GM18861 (cell line): ENCODE results near the gene PCDHA11.
"Not testable (repeated sequence)": the region's sequence is repeated elsewhere in the genome, so short reads cannot be mapped to it uniquely, and the experiment has no call there.

Experiments
- ATAC-seq: cut with Tn5 transposase; IDR thresholded peaks from one replicate; pipeline ENCODE4 v1.9.1; 2021; ENCODE audit not compliant: unreplicated experiment

The PCDHA11 gene

DNA sequence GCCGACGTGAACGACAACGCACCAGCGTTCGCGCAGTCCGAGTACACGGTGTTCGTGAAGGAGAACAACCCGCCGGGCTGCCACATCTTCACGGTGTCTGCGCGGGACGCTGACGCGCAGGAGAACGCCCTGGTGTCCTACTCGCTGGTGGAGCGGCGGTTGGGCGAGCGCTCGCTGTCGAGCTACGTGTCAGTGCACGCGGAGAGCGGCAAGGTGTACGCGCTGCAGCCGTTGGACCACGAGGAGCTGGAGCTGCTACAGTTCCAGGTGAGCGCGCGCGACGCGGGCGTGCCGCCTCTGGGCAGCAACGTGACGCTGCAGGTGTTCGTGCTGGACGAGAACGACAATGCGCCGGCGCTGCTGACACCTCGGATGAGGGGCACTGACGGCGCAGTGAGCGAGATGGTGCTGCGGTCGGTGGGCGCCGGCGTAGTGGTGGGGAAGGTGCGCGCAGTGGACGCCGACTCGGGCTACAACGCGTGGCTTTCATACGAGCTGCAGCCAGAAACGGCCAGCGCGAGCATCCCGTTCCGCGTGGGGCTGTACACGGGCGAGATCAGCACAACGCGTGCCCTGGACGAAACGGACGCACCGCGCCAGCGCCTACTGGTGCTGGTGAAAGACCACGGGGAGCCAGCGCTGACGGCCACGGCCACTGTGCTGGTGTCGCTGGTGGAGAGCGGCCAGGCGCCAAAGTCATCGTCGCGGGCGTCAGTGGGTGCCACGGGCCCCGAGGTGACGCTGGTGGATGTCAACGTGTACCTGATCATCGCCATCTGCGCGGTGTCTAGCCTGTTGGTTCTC, 18.7 kb upstream of the PCDHA11 start:
- not testable (repeated sequence) for ATAC-seq

DNA sequence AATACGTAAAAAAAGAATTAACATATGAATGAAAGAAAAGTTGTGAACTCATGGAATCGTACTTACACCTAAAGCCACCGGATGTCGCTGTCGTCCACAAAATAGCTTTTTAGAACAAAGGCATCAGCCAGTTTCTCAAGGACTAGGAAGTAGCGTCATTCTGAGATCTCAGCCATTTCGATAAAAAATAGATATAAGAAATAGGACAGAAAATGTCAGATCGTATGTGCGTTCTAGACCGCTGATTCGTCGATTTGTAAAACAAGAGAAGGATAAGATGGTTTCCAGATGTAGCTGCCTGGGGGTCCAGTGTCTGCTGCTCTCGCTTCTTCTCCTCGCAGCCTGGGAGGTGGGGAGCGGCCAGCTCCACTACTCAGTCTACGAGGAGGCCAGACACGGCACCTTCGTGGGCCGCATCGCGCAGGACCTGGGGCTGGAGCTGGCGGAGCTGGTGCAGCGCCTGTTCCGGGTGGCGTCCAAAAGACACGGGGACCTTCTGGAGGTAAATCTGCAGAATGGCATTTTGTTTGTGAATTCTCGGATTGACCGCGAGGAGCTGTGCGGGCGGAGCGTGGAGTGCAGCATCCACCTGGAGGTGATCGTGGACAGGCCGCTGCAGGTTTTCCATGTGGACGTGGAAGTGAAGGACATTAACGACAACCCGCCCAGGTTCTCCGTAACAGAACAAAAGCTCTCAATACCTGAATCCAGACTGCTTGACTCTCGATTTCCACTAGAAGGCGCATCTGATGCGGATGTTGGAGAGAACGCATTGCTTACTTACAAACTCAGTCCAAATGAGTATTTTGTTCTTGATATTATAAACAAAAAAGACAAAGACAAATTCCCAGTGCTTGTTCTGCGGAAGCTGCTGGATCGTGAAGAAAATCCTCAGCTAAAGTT, 12.7 kb upstream of the PCDHA11 start, which contains the start of gene PCDHA10:
PCDHA10 (plus strand) TSS at position 126 of the 903 bp plus-strand sequence; CDS start at position 278, 152 bp downstream.
- no peak for ATAC-seq

DNA sequence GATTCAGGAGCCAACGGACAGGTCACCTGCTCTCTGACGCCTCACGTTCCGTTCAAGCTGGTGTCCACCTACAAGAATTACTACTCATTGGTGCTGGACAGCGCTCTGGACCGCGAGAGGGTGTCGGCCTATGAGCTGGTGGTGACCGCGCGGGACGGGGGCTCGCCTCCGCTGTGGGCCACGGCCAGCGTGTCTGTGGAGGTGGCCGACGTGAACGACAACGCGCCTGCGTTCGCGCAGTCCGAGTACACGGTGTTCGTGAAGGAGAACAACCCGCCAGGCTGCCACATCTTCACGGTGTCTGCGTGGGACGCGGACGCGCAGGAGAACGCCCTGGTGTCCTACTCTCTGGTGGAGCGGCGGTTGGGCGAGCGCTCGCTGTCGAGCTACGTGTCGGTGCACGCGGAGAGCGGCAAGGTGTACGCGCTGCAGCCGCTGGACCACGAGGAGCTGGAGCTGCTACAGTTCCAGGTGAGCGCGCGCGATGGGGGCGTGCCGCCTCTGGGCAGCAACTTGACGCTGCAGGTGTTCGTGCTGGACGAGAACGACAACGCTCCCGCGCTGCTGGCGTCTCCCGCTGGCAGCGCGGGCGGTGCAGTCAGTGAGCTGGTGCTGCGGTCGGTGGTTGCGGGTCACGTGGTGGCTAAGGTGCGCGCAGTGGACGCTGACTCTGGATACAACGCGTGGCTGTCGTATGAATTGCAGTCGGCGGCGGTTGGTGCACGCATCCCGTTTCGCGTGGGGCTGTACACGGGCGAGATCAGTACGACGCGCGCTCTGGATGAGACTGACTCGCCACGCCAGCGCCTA, 11.4 kb upstream of the PCDHA11 start:
- no peak for ATAC-seq

GRCh38 chr5:140857987-140858240, 10.8 kb upstream of the PCDHA11 start:
- ATAC-seq, result no peak

DNA sequence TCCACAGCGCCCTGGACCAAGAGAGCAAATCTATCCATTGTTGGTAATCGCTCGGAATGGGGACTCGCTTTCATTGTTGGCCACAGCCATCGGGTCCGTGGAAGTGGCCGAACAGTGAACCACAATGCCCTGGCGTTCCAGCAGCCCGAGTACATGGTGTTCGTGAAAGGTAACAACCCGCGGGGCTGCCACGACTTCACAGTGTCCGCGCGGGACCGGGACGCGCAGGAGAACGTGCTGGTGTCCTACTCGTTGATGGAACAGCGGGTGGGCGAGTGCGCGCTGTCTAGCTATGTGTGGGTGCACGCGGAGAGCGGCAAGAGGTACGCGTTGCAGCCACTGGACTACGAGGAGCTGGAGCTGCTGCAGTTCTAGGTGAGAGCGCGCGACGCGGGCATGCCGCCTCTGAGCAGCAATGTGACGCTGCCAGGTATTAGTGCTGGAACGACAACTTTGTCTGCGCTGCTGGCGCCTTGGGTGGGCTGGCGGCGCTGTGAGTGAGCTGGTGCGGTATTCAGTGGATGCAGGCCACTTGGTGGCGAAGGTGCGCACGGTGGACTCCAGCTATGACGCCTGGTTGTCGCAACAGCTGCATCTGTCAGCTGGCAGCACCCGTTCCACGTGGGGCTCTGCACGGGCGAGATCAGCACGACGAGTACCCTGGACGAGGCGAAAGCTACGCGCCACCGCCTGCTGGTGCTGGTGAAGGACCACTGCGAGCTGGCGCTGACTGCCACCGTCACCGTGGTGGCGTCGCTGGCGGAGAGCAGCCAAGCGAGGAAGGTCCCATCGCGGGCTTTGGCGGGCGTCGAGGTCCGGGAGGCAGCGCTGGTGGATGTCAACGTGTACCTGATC, 6.1 kb upstream of the PCDHA11 start:
- ATAC-seq, result no peak

DNA sequence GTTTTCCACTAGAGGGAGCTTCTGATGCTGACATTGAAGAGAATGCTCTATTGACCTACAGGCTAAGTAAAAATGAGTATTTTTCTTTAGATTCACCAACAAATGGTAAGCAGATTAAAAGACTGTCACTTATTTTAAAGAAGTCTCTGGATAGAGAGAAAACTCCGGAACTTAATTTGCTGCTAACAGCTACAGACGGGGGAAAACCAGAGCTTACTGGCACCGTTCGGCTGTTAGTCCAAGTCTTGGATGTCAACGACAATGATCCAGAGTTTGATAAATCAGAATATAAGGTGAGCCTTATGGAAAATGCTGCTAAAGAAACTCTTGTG, 764 bp downstream of the PCDHA11 start:
- no peak for ATAC-seq

- ATAC-seq, result no peak
Measured at GRCh38 chr5:140870221-140871201, 1.8 kb downstream of the PCDHA11 start.

- ATAC-seq, result no peak
Measured at GRCh38 chr5:140875085-140876065, 6.6 kb downstream of the PCDHA11 start, which contains the start of gene PCDHA12. Gene PCDHA12, plus strand, starts transcription at chr5:140875308. Its CDS starts 165 bp downstream, at chr5:140875473.

DNA sequence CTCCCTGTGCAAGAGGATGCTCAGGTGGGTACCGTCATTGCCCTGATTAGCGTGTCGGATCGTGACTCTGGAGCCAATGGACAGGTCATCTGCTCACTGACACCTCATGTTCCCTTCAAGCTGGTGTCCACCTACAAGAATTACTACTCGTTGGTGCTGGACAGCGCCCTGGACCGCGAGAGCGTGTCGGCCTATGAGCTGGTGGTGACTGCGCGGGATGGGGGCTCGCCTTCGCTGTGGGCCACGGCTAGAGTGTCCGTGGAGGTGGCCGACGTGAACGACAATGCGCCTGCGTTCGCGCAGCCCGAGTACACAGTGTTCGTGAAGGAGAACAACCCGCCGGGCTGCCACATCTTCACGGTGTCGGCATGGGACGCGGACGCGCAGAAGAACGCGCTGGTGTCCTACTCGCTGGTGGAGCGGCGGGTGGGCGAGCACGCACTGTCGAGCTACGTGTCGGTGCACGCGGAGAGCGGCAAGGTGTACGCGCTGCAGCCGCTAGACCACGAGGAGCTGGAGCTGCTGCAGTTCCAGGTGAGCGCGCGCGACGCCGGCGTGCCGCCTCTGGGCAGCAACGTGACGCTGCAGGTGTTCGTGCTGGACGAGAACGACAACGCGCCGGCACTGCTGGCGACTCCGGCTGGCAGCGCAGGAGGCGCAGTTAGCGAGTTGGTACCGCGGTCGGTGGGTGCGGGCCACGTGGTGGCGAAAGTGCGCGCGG, 7.9 kb downstream of the PCDHA11 start:
- not testable (repeated sequence) for ATAC-seq

DNA sequence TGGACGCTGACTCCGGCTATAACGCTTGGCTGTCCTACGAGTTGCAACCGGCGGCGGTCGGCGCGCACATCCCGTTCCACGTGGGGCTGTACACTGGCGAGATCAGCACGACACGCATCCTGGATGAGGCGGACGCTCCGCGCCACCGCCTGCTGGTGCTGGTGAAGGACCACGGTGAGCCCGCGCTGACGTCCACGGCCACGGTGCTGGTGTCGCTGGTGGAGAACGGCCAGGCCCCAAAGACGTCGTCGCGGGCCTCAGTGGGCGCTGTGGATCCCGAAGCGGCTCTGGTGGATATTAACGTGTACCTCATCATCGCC, 8.5 kb downstream of the PCDHA11 start:
- no peak for ATAC-seq

DNA sequence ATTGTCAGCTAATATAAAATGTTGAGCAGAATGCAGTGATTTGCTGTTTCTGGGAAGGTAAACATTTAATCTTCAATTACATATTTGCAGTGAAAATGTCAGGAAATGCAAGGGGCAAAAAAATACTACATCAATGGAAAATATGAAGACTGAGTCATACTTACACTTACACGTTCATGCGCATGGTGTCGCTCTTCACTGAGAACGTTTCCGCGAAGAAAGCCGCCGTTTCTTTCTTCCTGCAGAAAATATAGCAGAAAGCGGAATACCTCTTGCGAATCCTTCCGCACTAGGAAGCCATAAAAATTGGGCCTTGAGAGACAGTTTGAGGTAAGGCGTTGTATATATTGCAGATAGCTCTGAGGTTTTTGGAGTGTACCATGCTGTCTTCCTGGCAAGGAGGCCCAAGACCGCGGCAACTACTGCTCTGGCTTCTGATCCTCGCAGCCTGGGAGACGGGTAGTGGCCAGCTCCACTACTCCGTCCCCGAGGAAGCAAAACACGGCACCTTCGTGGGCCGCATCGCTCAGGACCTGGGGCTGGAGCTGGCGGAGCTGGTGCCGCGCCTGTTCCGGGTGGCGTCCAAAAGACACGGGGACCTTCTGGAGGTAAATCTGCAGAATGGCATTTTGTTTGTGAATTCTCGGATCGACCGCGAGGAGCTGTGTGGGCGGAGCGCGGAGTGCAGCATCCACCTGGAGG, 13.3 kb downstream of the PCDHA11 start, which contains the start of gene PCDHA13:
PCDHA13 (plus strand) TSS at position 236 of the 702 bp plus-strand sequence; CDS start at position 381, 145 bp downstream.
- no peak for ATAC-seq

GRCh38 chr5:140882591-140882899, 13.8 kb downstream of the PCDHA11 start:
- no peak for ATAC-seq

GRCh38 chr5:140883373-140883772, 14.6 kb downstream of the PCDHA11 start:
- no peak for ATAC-seq

DNA sequence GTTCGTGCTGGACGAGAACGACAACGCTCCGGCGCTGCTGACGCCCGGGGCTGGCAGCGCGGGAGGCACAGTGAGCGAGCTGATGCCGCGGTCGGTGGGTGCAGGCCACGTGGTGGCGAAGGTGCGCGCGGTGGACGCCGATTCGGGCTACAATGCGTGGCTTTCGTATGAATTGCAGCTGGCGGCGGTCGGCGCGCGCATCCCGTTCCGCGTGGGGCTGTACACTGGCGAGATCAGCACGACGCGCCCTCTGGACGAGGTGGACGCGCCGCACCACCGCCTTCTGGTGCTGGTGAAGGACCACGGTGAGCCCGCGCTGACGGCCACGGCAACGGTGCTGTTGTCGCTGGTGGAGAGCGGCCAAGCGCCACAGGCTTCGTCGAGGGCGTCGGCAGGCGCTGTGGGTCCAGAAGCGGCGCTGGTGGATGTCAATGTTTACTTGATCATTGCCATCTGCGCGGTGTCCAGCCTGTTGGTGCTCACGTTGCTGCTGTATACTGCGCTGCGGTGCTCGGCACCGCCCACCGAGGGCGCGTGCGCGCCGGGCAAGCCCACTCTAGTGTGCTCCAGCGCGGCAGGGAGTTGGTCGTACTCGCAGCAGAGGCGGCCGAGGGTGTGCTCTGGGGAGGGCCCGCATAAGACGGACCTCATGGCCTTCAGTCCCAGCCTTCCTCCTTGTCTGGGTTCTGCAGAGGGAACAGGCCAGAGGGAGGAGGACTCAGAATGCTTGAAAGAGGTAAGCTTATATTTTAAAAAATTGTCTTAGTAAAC, 15.4 kb downstream of the PCDHA11 start:
- ATAC-seq, result no peak

- ATAC-seq, result no peak
Measured at GRCh38 chr5:140916325-140916724, 47.6 kb downstream of the PCDHA11 start.
